Peyer's patch (tissue), 4 donors: ENCODE data around the gene SRPRB.

Source experiments
- POLR2A ChIP-seq, 2 donors: fragments of 450-650 bp; IDR thresholded peaks; one replicate each; pipeline ENCODE4 v1.5.1; 2017; ENCODE audit warnings: antibody characterized with exemption in 2 of 2, mild to moderate bottlenecking in 2 of 2, moderate library complexity in 2 of 2
- TF ChIP-seq, protein P1 (sequence below), 6 experiments: fragments of 450-650 bp in 4 of 6; fragments of 200-600 bp in 2 of 6; sonication (generic) in 1 of 6; IDR thresholded peaks; one replicate each; pipeline ENCODE4 v1.5.1; 2017 to 2019; ENCODE audit warnings: antibody characterized with exemption in 6 of 6, mild to moderate bottlenecking in 3 of 6, moderate library complexity in 1 of 6

DNA sequence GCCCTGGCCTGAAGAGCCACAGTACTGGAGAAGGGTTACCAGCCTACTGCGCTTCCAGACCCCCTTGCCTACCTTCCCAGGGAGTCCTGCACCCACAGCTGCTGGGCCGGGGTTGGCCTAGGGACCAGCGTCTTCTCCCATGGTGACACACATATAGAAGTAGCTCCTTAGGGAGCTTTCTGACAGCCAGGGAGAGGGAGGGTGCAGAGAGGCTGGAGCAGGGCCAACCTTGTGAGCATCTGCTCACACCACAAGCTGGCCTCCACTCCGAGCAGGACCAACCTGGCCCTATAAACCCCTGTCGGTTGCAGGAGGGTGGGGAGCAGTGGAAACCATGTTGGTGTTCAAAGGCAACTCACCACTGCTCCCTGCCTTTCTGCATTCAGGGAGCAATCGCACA lies 35.2 kb downstream of the SRPRB start:
- TF ChIP-seq POLR2A (IDR thresholded peaks at IDR 0.05), result no peak
- TF ChIP-seq, protein P1, sequence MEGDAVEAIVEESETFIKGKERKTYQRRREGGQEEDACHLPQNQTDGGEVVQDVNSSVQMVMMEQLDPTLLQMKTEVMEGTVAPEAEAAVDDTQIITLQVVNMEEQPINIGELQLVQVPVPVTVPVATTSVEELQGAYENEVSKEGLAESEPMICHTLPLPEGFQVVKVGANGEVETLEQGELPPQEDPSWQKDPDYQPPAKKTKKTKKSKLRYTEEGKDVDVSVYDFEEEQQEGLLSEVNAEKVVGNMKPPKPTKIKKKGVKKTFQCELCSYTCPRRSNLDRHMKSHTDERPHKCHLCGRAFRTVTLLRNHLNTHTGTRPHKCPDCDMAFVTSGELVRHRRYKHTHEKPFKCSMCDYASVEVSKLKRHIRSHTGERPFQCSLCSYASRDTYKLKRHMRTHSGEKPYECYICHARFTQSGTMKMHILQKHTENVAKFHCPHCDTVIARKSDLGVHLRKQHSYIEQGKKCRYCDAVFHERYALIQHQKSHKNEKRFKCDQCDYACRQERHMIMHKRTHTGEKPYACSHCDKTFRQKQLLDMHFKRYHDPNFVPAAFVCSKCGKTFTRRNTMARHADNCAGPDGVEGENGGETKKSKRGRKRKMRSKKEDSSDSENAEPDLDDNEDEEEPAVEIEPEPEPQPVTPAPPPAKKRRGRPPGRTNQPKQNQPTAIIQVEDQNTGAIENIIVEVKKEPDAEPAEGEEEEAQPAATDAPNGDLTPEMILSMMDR (IDR thresholded peaks at IDR 0.05), result no peak
